ENCODE measurements around the gene TBL2.

GRCh38 chr7:73521636-73522104, 56.7 kb downstream of the TBL2 start:
- TF ChIP-seq FOXP1 (CRISPR knock-in tag; IDR thresholded peaks at IDR 0.05; ENCODE audit: borderline replicate concordance): no peak
- TF ChIP-seq CTCF (IDR thresholded peaks at IDR 0.05): no peak
- TF ChIP-seq ZNF232 (CRISPR knock-in tag; IDR thresholded peaks at IDR 0.05): no peak
- no peak for TF ChIP-seq GABPB1 (CRISPR knock-in tag; IDR thresholded peaks at IDR 0.05)
- no peak for TF ChIP-seq CREM (CRISPR knock-in tag; IDR thresholded peaks at IDR 0.05)
- TF ChIP-seq ATF2 (CRISPR knock-in tag; IDR thresholded peaks at IDR 0.05; ENCODE audit: borderline replicate concordance, low read depth): no peak
- TF ChIP-seq ATF1 (CRISPR knock-in tag; IDR thresholded peaks at IDR 0.05): no peak
